ENCODE data around the gene ADSS1. TPM values are rescaled to one million over a fixed set of nuclear protein-coding genes. Genes with fewer than 3 reads are reported as not detected.

Gene ADSS1
- total RNA-seq, 1 donor from 2014 or later: 2.8 TPM

GRCh38 chr14:104781271-104782077 lies 57.4 kb downstream of the ADSS1 start:
- no peak for DNase-seq (ENCODE audit: low read depth)

GRCh38 chr14:104782086-104782807 lies 58.2 kb downstream of the ADSS1 start:
- no peak for DNase-seq (ENCODE audit: low read depth)

DNA sequence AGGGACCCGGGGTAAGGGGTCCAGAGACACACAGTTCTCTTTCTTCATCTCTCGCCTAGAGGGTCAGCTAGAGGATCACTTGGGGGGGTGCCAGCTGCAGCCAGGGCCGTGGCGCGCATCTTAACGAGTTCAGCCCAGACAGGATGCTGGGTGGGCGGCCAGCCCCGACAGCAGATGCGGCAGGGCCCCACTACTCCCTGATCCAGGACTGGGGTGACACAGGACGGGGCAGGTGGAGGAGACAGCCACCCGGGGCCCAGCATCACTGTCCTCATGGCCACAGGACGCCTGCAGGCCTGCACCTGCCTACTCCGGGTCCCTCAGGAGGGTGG lies 58.7 kb downstream of the ADSS1 start:
- no peak for DNase-seq (ENCODE audit: low read depth)

- no peak for DNase-seq (ENCODE audit: low read depth)
Measured at GRCh38 chr14:104783484-104784217, 59.6 kb downstream of the ADSS1 start.

DNA sequence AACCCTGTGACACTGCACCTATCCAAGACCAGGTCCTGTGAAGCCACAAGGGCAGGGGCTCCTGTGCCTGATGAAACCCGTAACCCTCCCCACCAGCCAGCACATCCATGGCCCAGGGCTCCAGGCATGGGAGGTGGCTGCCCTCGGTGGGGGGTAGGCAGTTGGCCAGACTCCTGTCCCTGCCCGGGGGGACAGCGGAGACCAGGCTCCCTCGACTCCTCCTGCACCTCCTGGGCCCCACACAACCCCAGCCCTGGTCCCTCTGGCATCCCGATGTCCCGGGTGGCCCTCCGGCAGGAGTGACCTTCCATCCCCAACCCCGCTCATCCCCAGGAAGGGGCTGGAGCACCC lies 60.2 kb downstream of the ADSS1 start:
- DNase-seq (ENCODE audit: low read depth): no peak

DNA sequence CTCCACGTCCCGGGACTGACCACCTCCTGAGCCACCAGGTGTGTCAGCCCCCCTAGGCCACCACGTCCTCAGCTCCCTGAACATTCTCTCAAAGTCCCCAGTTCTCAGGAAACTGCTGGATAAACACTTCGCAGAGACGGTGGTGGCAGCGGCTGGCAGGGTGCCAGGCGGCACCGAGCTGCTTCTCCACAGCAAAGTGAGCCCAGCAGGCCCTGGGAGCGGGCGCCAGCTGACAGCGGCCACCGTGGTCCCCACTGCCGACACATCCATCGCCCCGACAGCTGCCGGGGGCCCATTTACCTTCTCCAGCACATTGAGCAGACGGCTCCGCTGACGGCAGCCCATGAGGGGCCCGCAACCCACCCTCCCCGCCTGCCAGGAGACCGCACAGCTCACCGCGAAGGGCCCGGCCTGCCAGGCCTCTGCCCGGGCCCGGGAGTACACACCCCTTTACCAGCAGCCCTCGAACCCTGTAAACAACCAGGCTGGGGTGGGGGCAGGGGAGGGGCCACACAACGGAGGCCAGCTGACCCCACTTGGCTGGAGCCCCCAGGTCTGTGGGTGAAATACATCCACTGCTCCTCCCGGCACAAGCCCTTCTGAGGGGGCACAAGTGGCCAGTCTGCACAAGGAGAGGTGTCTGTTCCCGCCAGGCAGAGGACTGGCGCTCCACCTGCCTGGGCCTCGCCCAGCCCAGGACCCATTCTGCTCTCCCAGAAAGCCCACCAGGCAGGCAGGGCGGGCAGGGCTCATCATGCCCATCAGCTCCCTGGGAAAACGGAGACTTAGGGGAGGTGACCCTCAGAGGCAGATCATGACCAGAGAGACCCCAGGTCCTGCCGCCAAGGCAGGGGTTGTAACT lies 61.0 kb downstream of the ADSS1 start:
- DNase-seq (ENCODE audit: low read depth): no peak

- DNase-seq (ENCODE audit: low read depth): no peak
Measured at GRCh38 chr14:104785708-104786080, 61.7 kb downstream of the ADSS1 start.

GRCh38 chr14:104786091-104786586 lies 62.1 kb downstream of the ADSS1 start:
- no peak for DNase-seq (ENCODE audit: low read depth)

DNA sequence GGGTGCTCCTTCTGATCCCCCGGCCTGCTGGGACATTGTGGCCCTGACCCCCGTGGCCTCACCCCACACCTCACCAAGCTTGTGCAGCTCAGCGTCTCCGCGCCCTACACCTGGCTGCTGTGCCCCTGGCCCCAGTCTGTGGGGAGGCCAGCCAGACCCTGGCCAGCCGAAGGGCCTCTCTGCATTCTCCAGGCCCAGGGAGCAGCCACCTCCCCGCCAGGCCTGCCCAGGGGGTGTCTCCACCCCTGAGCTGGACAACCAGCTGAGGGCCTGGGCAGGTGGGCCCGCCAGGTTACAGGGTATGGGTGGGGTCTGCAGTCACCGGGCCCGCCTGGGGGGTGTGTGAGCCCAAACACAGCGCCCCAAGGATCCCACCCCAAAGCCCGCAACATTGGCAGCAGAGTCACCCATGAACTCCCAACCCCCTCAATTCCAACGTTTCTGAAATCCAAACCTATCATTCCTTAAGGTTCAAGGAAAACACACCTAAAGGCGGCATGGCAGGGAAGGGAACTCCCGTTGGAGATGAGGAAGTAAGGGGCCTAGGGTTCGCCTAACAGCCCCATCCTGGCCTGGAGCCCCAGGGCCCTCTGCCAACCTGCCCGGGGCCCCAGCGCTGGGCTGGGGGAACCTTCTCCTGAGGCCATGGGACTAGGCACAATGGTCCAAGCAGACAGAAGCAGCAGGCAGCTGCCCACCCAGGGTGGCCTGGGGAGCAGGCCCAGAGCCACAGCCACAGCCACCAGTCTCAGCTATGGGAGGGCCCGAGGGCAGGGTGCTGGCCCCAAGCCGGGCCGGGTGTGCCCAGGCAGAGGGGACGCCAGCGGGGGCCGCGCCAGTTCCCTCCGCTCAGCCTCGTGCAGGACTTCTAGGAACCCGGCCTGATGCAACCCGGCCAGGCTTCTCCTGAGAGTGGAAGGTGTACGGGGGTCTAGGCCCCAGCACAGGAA lies 63.0 kb downstream of the ADSS1 start:
- no peak for DNase-seq (ENCODE audit: low read depth)

DNA sequence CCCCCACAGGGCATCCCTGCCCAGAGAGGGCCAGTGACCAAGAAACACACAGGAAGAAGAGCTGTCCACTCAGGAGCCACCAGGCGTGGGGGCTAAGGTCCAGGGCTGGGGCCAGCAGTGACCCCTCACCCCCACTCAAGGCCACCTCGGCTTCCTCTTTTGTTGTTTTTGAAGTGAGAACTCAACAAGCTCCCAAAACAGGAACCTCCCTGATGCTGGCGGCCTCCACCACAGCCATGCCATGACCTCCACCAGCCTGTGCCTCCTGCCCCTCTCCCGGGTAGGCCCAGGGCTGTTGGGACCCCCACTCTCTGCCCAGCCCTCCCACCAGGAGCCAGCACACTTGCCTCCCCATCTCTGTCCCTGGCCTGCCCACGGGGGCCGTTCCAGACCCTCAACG lies 63.7 kb downstream of the ADSS1 start:
- no peak for DNase-seq (ENCODE audit: low read depth)

- DNase-seq (ENCODE audit: low read depth): no peak
Measured at GRCh38 chr14:104788161-104788818, 64.3 kb downstream of the ADSS1 start.

DNA sequence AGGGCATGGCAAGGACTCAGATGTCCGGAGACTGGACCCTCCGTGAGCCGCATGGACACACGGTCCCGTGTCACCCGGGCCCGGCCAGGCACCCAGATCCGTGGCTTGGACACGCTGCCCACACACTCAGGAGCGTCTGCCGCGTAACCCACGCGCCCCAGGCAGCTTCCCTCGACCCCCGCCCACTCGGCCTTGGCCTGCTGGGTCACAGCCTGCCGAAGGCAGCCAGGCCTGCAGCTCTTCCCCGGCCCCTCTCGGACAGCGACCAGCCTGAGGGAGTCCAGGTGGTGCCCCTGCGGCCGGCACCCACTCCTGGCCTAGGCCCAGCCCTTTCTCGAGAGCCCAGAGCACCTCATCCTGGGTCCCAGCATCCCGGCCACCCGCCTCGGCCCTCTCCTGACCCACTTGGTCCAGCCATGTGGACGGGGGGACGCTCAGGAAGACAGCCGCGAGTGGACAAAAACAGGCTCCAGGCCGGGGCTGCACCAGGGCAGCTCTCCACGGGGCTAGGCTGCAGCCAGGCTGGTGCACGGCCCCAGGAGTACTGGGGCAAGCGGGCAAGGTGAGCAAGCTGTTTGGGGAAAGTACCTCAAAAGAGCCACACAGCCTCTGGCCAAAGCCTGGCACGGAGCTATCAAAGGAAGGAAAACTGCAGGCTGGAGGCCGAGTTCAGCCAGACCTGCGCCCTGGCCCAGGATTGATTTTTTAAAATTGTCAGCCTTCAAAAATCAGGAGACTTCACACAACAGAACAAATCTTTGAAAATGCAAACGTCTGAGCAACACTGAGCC lies 65.0 kb downstream of the ADSS1 start:
- DNase-seq (ENCODE audit: low read depth): no peak

- DNase-seq (ENCODE audit: low read depth): no peak
Measured at GRCh38 chr14:104789752-104790743, 66.0 kb downstream of the ADSS1 start.

GRCh38 chr14:104791425-104791824 lies 67.4 kb downstream of the ADSS1 start:
- DNase-seq (ENCODE audit: low read depth): no peak

DNA sequence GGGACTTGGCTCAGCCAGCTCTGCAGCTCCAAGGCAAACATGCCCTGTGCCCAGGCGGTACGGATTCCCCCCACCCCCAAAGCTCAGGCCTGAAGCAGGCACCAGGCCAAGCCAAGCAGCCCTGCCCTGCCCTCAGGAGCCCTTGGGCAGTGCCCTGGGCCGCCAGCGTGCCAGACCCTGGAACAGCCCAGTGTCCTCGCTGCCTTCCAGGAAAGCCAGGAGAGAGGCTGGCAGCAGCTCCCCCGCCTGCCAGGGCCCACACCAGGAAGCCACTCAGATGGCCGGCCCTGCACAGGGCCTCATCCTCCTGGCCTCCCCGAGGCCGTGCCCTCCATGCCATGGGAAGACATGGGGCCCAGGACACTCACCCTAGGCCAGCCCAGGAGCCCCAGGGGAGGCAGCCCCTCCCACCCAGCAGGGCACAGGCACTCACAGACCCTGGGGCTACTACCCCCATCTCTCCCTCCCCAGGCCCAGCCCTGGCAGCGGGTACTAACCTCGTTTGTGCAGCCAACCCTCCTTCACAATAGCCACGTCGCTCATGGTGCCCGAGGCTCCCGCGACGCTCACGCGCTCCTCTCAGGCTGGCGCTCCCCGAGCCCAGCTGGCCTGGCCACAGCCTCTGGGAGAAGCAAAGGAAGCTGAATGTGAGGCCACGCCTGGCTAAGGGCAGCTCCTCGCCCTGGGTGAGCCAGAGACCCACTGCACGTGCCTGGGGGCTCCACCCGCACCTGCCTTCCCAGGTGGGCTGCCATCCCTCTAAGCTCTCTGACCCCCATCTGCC lies 68.3 kb downstream of the ADSS1 start:
- no peak for DNase-seq (ENCODE audit: low read depth)

GRCh38 chr14:104792945-104793702 lies 69.1 kb downstream of the ADSS1 start:
- no peak for DNase-seq (ENCODE audit: low read depth)

GRCh38 chr14:104793703-104793959 lies 69.6 kb downstream of the ADSS1 start:
- no peak for DNase-seq (ENCODE audit: low read depth)
